ENCODE results near the gene SEMA5A. TPM values are rescaled to one million over a fixed set of nuclear protein-coding genes. Genes with fewer than 3 reads are reported as not detected.
A peak's percentile ranks its signal among the peaks of the same experiment; 100 is the strongest.

SEMA5A gene
- total RNA-seq, 1 donor from 2014 or later: 9.3 TPM

- intact Hi-C loops (cut with DNase I): no loop called here
- Histone ChIP-seq H3K36me3 (peaks cover 0 to 6% of the 10 kb centered on the region in 2 donors), H3K27ac (no peak overlapping the region), H3K27me3 (no peaks in the 10 kb centered on the region), H3K4me3 (no peak overlapping the region), H3K4me1 (peaks cover 5% of the 10 kb centered on the region), H3K9me3 (no peaks in the 10 kb centered on the region)
- DNase-seq (ENCODE audit: extremely low spot score in 2 of 2): no peak
- TF ChIP-seq CTCF (IDR thresholded peaks at IDR 0.05): no peak
- TF ChIP-seq POLR2A (IDR thresholded peaks at IDR 0.05): no peak
- no peak for TF ChIP-seq POLR2AphosphoS5 (IDR thresholded peaks at IDR 0.05; ENCODE audit: insufficient read depth in 1 of 2, low read depth in 1 of 2)
Measured at GRCh38 chr5:9062873-9063272, 483.0 kb downstream of the SEMA5A start.

DNA sequence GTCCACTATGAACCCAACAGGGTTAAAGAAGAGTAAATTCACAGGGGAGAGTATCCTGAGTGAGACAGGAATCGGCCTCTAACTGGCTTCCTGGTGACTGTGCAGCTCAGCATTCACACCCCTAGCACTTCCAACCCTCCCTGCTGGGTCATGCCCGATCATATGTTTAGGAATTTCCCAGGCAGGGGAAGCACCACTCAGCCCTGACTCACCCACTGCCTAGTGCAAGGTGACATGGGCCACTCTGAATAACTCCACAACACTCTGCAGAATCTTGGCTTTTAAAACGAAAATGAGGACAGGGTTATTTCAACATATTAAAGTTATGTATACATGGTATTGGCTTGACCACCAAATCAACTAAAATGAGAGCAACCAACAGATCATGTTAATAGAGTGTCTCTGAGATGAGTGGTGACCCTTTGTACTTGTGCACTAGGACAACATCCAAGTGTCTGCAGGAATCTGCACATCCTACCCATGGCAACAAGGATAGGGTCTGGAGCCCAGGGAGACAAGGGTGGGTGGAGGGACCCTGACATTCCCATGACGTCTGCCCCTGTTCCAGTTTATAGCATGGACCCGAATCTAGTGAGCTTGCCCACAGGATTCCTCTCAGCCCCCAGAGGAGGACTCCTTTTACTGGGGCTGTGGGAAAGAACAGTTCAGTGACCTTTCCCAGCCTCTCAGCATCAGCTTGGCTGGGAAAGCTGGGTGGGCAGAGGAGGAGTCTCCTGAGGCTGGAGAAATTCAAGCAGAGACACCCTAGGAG is 485.8 kb downstream of the SEMA5A start:
- no peak for TF ChIP-seq POLR2A (IDR thresholded peaks at IDR 0.05)
- TF ChIP-seq POLR2AphosphoS5 (IDR thresholded peaks at IDR 0.05; ENCODE audit: insufficient read depth in 1 of 2, low read depth in 1 of 2): peak in 1 of 2 donors; percentile 59
- DNase-seq (ENCODE audit: extremely low spot score in 2 of 2): no peak
- Histone ChIP-seq H3K4me3 (no peak overlapping the region), H3K9me3 (no peaks in the 10 kb centered on the region), H3K36me3 (peaks cover 0 to 6% of the 10 kb centered on the region in 2 donors), H3K4me1 (peaks cover 11% of the 10 kb centered on the region), H3K27ac (no peak overlapping the region), H3K27me3 (no peaks in the 10 kb centered on the region)
- intact Hi-C loops (cut with DNase I): no loop called here

DNA sequence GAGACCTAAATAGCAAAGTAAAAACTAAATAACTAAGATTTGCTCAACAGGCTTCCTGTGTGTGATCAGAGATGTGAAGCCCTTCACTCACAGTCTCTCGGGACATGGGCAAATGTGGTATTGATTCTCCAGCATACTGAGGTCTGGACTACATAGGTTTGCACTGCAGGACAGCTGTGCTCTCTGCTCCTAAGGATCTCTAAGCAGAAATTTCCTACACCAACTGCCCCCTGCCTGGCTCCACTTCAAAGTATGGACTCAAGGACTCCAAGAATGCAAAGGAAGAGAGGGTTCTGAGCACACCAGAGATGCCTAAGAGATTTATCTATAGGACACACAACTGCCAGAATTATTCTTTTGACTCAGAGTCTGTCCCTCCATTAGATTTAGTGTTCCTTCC is 487.2 kb downstream of the SEMA5A start:
- H3K27ac ChIP-seq: no peak overlapping the region

GRCh38 chr5:9058161-9058560 is 487.7 kb downstream of the SEMA5A start:
- no peak for TF ChIP-seq CTCF (IDR thresholded peaks at IDR 0.05)
- no peak for TF ChIP-seq POLR2AphosphoS5 (IDR thresholded peaks at IDR 0.05; ENCODE audit: insufficient read depth in 1 of 2, low read depth in 1 of 2)
- H3K27ac ChIP-seq: no peak overlapping the region
- intact Hi-C loops (cut with DNase I): no loop called here
- DNase-seq (ENCODE audit: extremely low spot score in 2 of 2): no peak
- no peaks in the 10 kb centered on the region for H3K27me3 ChIP-seq
- H3K9me3 ChIP-seq: no peaks in the 10 kb centered on the region
- peaks cover 11% of the 10 kb centered on the region for H3K4me1 ChIP-seq
- peaks cover 0 to 10% of the 10 kb centered on the region in 2 donors for H3K36me3 ChIP-seq
- H3K4me3 ChIP-seq: no peak overlapping the region

More for the DNA sequence above, 487.2 kb downstream of the SEMA5A start:
- Histone ChIP-seq H3K27me3 (no peaks in the 10 kb centered on the region), H3K9me3 (no peaks in the 10 kb centered on the region), H3K4me3 (no peak overlapping the region), H3K4me1 (peaks cover 11% of the 10 kb centered on the region), H3K36me3 (peaks cover 0 to 6% of the 10 kb centered on the region in 2 donors)
- no peak for DNase-seq (ENCODE audit: extremely low spot score in 2 of 2)
- TF ChIP-seq POLR2A (IDR thresholded peaks at IDR 0.05): no peak
- no peak for TF ChIP-seq POLR2AphosphoS5 (IDR thresholded peaks at IDR 0.05; ENCODE audit: insufficient read depth in 1 of 2, low read depth in 1 of 2)
- TF ChIP-seq CTCF (IDR thresholded peaks at IDR 0.05): no peak
- intact Hi-C loops (cut with DNase I): no loop called here

DNA sequence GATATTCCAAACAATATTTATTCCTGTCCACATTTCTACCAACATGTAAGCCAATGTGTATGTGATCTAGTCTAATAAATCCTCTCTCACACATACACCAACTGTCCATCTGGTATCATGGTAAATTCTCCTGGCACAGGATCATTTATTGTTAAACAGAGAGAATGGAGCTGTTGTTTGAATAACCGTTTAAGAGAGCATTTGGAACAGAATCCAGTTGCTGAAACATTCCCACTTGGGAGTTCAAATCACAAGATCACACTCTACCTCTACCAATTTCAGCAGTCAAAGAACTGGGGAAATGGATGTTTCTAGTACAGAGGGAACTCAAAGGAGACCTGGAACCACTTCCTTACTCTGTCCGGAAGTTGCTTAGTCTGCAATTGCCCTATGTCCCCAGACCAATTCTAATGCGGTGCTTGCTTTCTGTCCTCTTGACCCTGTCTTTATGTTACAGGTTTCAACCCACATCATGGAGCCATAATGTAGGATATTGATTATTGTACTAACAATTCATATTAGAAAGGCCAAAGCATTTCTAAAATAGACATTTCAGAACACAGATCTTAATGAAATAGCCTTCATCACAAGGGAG is 488.4 kb downstream of the SEMA5A start:
- TF ChIP-seq POLR2A (IDR thresholded peaks at IDR 0.05): no peak
- no peak for TF ChIP-seq POLR2AphosphoS5 (IDR thresholded peaks at IDR 0.05; ENCODE audit: insufficient read depth in 1 of 2, low read depth in 1 of 2)
- no peak for TF ChIP-seq CTCF (IDR thresholded peaks at IDR 0.05)
- Histone ChIP-seq H3K4me3 (no peak overlapping the region), H3K27ac (no peak overlapping the region), H3K4me1 (peaks cover 11% of the 10 kb centered on the region), H3K27me3 (no peaks in the 10 kb centered on the region), H3K9me3 (no peaks in the 10 kb centered on the region), H3K36me3 (peaks cover 0 to 9% of the 10 kb centered on the region in 2 donors)
- no peak for DNase-seq (ENCODE audit: extremely low spot score in 2 of 2)
- intact Hi-C loops (cut with DNase I): no loop called here
